Stimulated activated CD8-positive, alpha-beta memory T cell treated with anti-CD3 and anti-CD28 coated beads, Interleukin-7, amount 100 ng/mL, for 1 hour (primary cell): ENCODE results near the gene KRT82.
"Not testable (repeated sequence)": the region's sequence is repeated elsewhere in the genome, so short reads cannot be mapped to it uniquely, and the experiment has no call there.

Experiments
- DNase-seq, 2 donors: peaks; one replicate each; pipeline ENCODE4 v3.0.0-alpha.2; 2020; ENCODE audit warnings: low read depth in 2 of 2

The KRT82 gene

DNA sequence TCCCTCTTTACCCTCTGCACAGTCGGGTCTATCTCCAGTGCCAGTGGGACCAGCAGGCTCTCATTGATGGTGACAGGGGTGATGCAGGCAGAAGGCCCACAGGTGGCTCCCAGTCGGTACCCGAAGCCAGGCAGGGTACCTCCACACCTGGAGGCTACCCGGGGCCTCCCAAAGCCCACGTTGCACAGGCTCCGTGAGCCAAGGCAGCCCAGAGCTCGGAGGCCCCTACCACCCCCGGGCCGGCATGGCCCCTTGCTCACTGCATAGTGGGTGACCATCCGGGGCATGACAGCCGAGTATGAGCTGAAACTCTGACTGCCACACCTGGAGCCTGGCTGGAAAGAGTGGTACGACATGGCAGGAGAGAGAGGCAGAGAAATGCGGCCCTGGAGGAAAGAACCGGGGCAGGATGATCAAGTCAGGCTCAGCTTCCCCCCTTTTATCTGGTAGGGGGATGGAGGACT, at the start of gene KRT82:
KRT82 (minus strand) TSS at position 414 of the 464 bp plus-strand sequence; CDS start at position 356, 58 bp downstream.
- no peak for DNase-seq

DNA sequence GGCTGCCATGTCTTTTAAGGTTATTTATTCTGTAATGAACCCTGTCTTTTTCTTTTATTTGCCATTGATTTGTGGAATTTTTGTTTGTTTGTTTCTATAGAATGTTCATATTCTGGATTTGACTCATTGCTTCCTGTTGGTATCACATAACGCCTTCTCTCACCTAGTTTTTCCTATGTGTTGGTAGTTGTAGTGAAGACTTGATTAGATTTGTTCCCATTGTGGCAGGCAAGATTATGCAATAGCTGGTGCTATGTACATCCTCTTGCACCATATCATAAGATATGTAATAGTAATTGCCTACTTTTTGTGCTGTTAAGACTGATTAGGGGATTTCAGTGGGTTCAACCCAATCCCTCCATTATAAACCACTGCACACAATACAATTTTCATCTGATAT, 49.7 kb upstream of the KRT82 start:
- DNase-seq: no peak

DNA sequence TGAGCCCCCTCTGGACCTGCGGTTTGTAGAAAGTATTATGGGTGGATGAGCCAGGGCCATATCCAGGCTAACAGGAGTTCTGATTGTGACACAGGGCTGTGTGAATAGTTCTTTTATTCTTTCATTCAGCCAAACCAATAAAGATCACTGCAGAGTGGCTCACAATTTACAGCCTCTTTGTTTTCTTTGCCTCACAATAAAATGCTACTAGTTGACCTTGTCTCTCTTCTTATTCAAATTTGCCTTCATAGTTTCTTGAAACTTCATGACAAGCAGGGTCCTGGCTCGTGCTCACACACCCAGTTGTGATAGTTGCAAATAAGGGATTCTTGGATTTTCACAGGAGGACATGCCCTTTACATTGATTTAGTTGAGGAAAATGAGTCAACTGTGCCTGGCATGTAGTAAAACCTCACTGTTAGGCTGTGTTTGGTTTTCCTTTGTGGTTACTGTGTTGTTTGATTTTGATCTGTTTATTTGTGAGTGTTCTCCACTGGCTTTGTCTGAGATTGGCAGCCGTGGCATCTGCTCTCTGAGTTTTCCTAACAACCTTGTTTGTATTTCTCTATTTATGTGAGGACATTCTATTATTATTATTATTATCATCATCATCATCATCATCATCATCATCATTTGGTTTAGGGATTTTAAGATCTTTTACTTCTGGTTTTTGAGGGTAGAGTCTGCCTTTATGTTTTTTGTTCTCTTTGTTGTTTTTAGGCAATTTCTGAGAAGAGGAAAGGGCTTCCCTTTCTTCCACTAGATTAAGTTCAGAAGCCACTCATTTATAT, 48.5 kb upstream of the KRT82 start:
- DNase-seq: no peak

DNA sequence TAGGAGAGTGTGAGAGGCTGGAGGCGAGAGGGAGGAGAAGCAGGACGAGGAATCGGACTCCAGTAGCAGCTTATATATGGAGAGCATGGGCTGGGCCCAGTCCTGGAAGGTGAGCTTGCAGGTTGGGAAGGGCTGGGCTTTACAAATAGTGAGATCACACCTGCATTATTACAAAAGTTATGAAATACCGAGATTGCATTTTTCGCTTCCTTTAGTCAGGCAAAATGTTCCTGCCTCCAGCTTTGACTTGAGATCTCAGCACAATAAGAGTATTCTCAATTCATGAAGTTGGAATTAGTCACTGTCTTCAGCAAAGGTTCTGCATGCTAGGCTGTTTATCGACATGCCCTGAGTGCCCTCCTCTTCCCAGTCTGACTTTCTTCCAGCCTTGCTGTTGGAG, 46.0 kb upstream of the KRT82 start, which contains the start of gene KRT6B:
KRT6B (minus strand) TSS at position 46 of the 400 bp plus-strand sequence. CDS start 68 bp downstream, outside the sequence.
- DNase-seq: no peak

DNA sequence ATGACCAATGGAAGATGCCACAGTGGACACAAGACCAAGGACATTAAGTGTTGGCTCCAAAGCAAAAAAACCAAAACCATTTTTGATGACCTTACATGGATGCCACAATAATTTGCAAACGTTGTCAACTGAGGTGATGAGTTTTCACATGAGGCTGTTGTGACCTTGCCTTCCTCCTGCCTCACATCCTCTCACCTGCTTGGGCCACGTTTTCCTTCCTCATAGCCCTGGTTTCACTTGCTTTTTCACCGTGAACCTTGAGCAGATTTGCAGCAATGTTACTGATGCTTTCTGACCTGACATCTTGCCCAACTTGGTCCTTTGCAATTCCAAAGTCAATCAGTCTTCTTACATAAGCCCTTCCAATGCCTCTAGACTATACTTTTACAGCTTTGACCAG, 42.1 kb upstream of the KRT82 start:
- DNase-seq: no peak

DNA sequence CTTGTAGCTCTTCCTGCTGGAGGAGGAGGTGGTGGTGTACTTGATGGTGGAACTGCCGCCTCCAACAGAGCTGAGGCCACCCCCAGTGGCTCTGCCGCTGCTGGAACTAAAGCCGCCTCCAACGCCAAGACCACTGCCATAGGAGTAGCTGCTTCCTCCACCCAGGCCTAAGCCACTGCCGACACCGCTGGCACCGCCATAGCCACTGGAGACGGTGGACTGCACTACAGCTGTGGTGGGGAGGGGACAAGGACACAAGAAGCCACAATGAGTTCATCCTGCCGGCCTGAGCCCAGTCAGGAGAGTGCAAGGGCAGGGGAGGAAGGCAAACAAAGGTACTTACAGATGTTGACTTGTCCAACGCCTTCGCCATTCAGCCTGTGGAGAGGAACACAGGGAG, 41.1 kb upstream of the KRT82 start:
- DNase-seq: not testable (repeated sequence)

DNA sequence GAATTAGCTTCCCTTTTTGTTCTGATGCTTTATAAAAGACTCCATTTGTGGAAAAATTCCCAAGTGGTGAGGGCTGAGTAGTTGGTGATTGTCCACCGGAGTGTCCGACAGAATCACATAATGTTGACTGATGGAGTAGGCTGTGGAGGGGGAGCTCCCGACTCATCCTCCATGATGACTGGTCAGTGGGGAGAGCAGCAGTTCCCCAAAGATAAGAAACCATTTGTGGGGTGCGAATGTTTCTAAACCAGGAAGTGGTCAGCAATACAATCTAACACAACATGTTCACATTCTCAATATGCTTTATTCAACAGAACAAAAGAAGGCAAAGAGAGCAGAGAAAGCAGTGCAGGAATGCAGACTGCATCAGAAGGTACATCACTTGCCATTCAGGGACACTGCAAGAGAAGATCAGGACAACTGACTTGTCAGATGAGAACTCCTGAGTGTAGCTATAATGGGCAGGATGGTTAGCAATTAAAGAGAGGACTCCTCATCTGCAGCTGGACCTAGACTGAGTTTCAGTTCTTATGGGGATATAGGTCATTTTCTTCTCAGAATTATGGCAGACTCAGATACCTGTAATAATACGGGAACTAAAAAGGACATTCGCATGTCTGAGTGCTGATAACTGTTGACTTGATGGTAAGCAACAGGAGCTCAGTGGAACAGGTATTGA, 40.4 kb upstream of the KRT82 start:
- DNase-seq: no peak

DNA sequence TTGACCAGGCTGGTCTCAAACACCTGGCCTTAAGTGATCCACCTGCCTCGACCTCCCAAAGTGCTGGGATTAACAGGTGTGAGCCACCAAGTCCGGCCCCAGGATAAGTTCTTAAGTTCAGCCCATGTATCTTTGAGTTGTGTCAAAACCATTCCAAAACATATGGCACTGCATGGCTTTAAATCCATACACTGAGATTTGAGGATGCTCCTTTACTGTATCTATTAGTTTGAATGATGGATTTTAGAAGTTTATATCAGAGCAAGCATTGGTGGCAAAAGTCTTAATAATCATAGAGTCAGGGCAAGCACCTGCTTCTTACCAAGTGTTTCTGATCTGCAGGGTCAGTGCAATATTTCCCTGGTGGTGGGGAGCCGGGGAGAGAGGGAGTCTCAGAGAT, 39.7 kb upstream of the KRT82 start:
- no peak for DNase-seq

DNA sequence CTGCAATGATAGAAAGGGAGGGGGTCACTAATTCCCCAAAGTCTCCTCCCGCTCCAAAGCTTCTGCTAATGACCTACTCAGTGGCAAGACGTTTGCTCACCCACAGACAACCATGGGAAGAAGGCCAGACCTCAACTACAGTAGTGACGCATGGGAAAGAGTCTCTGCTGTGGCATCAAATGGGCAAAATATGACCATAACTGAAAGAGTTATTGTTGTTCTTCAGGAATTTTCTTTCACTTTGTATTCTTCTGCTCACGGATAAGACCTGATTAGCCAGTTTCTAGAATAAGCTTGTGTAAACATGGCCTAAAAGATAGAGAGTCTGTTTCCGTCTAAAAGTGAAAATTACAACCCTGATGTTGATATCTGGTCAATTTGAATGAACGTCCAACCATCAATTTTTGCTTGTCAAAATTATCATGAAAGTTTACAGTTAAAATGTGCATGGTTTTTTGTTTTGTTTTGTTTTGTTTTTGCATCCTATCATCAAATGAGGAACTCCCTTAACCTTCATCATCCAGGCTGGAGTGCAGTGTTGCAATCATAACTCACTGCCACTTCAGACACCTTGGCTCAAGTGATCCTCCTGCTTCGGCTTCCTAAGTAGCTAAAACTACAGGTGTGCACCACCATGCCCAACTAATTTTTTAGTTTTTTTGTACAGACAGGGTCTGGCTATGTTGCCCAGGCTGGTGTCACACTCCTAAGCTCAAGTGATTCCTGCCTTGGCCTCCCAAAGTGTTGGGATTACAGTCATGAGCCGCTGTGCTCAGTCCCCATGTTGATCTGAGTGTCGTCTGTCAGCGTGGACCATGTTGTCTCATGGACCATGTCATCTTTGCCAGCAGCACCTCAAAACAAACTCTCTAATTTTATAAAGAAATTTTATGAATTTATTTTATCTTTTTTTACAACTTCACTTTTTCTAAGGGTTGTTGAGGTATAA, 38.8 kb upstream of the KRT82 start:
- DNase-seq: no peak

DNA sequence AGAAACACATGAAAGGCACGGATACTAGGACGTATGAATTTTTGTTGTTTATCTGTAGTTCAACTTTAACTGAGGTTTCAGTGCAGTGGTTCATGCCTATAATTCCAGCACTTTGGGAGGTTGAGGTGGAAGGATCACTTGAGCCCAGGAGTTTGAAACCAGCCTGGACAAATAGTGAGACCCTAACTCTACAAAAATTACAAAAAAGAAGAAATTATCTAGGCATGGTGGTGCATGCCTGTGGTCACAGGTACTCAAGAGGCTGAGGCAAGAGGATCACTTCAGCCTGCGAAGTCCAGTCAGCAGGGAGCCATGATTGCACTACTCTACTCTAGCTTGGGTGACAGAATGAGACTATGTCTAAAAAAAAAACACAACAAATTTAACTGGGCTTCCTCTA, 37.8 kb upstream of the KRT82 start:
- DNase-seq: no peak

DNA sequence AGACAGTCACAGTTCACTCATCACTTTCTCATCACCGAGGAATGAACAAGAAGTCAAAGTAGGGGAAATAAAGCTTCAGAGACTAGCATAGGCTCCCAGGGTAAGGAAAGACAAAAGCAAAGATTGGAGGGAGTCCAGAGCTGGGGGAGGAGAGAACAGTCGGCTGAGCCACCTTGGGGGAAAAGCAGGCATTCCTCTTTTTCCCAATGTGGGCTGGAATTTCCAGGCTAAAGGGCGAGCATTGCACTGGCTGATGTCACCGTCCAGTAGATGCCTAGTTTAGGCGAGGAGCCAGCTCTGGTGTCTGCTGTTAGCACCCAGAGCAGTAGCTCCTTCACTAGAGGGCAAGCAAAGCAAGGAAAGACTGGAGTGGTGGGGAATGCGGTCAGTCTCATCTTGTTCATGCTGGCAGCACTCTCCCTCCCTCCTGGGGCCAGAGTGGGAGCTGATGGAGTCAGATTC, 36.5 kb upstream of the KRT82 start:
- no peak for DNase-seq

DNA sequence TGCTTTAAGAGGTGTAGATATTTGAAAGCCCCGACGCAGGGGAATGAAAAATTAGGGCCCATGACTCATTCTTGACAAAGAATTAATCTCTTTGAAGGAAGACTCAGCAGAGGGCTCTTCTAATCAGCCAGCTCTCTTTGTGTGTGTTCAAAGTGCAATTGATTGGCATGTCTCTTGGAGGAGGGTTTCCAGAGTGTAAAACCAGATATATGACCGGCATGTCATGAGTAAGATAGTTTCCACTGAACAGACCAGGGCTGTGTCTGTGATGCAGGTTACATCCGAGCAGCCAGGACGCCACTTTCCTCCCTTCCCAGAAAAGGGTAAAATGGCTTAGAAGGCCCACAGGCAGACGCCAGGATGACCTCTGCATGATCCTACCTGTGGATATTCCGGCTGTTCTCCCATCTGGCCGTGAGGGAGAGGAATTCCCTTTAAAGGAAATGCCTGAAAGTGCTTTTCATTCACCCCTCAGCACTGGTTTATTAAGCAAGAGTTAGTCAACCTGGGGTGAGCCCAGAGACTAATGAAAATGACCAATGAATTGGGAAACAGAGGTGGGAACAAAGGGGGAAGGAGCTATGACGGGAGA, 35.3 kb upstream of the KRT82 start:
- no peak for DNase-seq

DNA sequence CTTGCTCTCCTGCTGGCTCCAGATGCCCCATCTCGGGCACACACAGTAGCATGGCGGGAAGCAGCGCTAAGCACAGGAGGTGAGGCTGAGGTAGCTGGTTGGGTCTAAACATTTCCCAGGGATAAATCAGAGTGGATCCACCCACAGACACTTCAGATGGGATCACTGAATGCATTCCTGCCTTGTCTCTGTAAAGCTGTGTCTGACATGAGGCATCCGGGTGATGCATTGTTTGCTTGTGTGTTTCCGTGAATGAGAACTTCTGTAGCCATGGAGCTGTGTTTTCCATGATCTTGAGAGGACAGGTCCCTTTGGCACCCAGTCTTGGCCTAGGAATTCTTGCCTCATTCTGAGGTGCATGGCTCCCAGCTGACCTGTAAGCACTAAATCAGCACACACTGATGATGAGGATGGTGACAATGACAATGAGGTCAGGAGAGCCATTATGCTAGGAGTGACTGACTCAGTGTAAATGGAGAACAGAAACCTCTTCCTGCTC, 34.7 kb upstream of the KRT82 start:
- no peak for DNase-seq

DNA sequence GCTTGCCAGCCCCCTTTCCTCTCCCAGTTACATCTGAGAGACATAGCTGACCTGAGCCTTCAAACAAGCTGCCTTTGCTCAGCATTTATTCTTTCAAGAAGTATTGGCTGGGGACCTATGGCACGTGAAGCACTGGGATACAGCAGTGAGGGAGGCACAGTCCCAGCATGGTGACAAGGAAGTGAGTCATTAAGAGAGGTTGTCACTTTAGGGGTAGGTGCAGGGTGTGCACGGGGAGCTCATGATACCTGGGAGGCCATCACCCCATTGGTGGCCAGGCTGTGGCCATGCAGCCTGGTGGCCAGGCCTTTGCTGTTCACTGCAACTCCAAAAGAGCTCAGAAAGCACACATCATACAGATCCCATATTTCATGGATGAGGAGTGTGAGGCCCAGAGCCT, 33.7 kb upstream of the KRT82 start:
- no peak for DNase-seq

DNA sequence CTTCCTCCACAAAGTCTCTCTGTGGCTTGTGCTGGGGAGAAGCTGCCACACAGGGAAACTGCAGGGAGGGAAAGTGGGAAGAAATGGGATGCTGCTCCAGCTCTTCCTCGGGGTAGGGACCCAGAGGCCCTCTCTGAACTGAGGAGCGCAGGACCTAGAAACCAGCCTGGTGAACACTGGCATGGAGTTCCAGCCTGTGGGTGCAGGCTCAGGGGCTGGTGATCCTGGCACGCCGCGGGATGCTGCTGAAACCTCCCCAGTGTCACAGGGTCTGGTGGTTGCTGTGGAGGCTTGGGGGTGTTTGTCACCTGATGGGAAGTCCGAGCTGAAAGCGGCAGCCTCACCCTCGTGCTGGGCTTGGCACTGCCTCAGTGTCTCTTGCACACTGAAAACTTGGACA, 33.3 kb upstream of the KRT82 start:
- no peak for DNase-seq

DNA sequence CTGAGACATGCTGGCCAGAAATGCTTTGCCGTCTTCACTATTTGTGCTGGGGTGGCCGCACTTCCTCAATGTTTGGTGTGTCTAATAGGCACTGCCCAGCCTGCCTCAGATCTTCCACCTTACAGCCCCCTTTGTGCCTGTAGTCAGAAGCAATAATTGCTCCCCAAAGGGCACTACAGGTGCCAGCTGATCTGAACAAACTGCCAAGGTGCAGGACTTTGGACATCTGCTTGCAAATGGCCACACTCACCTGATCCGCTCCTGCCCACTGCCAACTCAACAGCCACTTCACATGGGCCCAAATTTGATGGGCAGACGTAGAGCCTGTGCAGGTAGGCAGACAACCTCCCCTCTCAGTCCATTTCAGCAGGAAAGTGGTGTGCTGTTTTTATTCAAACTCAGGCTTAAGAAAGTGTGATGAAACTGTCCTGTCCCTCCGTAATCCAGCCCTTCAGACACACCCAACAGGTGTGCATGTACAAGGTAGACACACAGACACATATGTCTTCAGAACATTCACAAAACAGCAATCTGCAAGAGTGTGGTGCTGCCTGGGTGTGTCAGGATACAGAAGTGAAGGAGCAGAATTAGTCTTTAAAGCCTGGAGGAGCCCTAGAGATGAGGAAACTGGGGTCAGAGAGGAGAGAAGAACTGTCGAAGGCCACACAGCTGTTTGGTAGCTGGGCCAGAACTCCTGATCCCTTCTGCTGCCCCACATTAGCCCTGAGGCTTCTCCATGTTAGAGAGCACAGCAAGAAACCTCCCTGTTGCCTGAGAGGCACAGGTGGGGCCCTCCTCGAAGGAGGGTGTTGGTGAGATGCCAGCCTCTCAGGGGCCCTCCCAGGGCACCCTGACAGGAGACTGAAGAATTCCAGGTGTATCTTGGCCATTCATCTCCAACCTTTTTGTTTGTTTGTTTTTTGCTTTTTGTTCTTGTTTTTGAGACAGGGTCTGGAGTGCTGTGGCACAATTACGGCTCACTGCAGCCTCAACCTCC, 32.5 kb upstream of the KRT82 start:
- DNase-seq: no peak

DNA sequence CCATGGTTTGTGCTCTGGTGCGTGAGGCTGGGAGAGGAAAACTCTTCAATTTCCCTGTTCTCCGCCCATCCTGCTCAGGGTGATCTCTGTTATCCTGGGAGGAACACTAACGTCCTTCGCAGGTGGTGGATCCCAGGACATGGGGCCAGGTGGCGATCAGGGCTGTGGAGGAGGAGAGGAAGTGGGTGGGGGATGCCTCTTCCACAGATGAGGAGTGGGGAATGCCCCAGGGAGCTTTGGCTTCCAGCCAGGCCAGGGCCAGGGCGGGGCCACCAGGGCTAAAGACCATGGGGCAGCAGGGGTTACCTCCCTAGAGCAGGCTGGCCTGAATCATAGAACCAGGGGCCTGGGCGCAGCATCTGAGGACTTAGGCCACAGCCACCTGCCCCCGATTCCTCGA, 31.4 kb upstream of the KRT82 start:
- DNase-seq: no peak

DNA sequence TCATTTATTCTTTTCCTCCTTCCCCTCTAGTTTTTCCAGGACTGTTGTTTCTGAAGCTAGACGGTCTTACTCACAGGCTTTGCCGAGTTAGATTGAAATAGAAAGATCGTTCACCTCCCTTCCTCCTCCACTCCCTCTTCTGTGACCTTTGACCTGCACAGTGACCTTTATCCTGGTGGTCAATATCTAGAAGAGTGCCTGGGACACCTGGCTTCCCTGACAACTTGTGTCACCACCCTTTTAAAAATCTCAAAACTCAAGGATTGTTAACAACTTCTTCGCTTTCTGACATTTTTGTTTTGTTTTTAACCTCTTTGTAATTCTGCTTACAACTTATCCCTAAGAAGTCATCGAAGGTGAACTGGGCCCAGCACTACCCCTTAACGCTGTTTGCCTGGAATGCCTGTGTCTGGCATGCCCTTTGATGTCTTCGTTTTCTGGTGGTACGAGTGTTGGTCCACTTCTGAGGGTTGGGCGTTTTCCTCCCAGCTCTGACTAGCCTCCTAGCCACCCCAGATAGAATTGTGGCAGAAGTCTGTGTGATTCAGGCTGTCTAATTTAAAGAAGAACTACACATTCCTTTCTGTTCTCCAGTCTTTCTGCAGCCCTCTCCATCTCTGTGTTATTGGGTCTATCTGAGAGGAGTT, 30.8 kb upstream of the KRT82 start:
- no peak for DNase-seq

DNA sequence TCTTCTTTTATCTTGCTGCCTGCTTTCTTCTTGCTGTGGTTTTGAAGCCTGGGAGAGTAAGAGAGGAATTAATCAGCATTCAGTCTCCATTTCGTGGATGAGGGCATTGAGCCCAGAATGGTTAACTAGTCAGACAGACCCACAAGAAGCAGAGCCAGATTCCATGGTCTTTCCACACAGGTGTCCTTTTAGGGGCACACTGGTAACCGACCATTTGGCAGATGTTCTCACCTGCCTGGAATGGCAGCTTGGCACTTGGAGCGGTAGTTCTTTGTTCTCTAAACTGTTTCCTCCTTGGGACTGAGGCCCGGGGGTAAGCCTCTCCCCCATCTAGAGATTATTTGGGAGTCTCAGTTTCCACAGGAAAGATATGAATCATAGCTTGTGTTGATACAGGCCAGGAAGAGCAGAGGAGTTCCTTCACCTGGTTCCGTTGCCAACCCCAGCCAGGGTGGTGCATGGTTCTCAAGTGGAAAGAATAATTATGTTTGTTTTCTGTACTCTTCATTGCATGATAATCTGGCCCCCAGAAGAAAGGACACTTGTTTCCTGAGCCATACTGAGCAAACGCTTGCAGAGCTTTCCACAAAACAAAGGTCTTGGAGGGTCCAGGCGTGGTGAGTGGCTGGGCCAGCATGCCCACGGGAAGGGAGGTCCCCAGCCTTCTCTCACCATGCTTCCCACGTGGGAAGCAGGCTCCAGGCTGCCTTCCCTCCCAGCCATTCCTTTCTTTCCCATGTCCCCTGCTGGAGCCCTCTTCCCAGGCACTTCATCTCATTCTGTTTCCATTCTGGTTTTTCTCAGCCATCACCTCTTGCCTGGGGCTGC, 30.1 kb upstream of the KRT82 start:
- DNase-seq: no peak
